GM18858 (cell line): Measurements from ENCODE around the gene SDCCAG8.

Experiments used
- ATAC-seq: cut with Tn5 transposase; IDR thresholded peaks from one replicate; pipeline ENCODE4 v1.9.1; 2021; ENCODE audit not compliant: unreplicated experiment

SDCCAG8 gene

GRCh38 chr1:243281672-243282071, 25.8 kb downstream of the SDCCAG8 start:
- ATAC-seq = no peak

DNA sequence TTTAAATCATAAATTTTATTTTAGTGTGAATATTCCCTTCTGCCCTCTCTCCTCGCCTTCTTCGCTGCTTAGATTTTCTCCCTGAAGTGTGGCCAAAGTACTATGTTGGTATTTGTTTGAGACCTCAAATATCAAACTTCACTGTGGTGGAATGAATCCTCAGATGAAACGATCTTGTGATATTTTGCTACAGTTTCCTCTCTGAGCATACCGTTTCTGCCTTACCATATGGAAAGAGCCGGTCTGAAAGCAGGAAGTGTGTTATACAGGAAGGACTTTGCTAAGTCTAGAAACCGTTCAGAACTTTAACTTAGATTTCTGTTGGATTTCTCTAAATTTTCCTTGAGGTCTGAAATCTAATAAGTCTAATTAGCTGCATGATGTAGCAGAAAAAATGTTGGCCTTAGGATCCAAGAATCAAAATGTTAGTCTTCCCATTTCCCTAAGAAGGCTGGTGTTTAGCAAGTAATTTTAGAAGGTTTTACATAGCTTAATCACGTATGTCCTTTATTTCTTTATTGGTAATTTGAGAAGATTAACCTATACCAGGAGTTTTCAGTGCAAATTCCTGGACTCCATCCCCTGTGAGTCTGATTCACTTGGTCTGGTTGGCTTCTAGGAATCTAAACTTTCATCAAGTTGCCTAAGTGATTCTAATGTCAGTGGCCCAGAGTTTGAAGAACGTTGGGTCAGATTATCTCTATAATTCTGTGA, 30.7 kb downstream of the SDCCAG8 start:
- no peak for ATAC-seq

DNA sequence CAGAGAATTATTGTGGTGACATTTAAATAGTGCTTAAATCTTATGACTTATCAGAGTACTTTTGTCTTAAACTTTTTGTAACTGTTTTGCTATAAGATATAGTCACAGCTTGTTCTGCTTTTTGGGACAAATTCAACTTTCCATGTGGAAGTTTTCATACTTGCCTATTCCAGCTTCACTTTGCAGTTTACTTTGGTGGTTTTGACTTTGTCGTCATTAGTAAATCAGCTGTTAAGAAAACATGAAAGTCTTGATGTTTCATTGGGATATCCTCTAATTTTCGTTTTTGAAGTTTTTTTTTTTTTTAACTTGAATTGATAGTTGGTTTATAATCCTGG, 31.3 kb downstream of the SDCCAG8 start:
- ATAC-seq = no peak

GRCh38 chr1:243287652-243288051, 31.8 kb downstream of the SDCCAG8 start:
- ATAC-seq = peak; percentile 96

GRCh38 chr1:243288062-243288461, 32.2 kb downstream of the SDCCAG8 start:
- ATAC-seq = no peak

GRCh38 chr1:243291292-243291691, 35.5 kb downstream of the SDCCAG8 start:
- ATAC-seq = no peak

DNA sequence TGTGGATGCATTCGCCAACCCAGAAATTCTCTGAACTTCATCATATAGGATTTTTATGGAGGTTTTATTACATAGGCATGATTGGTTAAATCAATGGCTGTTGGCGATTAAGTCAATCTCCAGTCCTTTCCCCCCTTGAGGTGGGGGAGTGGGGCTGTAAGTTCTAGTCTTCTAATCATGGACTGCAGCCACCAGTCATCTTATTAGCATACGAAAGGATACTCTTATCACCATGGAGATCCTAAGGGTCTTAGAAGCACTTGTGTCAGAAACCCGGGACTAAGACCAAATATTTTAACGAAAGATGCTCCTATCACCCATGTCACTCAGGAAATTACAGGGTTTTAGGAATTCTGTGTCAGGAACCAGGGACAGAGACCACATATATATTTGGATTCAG, 36.3 kb downstream of the SDCCAG8 start:
- no peak for ATAC-seq

DNA sequence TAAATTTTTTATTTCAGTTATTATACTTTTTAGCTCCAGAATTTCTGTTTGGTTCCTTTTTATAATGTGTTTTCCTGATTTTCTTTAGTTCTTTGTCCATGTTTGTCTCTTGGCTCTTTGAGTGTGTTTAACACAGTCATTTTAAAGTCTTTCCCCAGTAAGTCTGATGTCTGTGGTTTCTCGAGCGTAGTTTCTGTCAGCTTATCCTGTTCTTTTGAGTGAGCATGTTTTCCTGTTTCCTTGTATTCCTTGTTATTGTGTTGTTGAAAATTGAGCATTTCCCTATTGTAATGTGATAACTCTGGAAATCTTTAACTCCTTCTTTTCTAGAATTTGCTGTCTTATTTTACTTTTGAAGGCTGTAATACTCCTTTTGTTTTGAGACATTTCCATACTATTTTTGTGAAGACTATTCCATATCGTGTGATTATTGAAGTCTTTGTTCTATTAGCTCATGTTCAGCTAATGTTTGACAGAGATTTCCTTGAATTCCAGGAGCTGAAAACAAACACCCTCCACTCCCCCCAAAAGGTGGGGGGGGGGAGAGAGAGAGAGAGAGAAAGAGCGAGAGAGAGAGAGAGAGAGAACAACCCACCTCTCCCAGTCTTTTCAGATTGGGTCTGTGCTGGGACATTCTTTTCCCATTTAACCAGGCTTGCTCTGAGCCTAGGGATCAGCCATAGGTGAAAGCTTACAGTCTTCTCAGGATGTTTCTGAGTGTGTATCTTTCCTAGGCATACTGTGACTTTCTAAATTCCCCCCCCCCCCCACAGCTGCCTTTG, 38.3 kb downstream of the SDCCAG8 start:
- no peak for ATAC-seq

DNA sequence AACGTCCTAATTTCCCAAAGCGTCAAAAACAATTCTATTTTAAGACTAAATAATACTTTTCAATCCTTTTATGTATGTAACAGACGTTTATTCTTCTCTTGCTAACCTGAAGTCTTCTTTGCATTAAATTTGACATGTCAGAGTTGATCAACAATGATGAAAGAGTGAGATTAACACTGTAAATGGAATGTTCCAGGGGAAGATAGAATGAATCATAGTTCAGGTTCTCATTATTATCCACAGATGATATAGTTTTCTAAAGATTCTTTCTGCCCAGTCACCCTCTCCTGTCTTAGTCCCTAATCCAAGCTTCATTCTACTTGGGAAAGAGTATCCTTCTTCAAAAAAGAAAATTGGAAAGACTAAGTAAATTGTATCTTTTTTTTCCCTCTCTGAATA, 38.9 kb downstream of the SDCCAG8 start:
- ATAC-seq = no peak

DNA sequence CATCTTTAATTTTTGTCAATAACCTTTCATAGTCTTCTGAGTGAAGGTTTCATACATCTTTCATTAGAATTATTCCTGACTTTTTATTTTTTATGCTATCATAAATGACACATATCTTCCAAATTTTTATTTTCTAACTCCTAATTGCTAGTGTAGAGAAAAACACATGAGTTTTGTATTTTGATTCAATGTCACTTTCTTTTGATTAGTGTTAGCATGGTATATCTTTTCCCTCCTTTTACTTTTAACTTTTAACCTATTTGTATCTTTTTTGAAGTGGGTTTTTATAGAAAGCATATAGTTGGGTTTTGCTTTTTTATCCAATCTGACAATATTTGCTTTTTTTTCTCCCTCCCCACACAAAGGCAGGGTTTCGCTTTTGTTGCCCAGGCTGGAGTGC, 43.2 kb downstream of the SDCCAG8 start:
- no peak for ATAC-seq

GRCh38 chr1:243301059-243301458, 45.2 kb downstream of the SDCCAG8 start:
- no peak for ATAC-seq

DNA sequence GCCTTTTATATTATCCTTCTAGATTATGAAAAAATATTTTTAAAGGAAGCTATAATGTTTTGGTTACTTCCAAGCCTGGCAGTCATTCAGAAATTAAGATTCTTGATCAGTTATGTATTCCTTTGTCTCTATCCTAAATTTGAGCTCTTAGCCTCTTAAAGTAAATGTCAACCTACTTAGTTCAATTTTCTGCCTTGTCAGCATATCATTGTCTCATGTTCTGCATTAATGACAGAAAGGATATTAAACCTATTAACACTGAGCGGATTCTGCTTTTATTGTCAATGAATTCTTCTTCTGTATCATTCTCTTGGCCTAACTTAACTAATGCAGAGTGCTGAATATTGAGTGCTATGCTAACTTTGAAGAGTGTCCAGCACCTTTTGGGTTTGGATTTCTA, 56.0 kb downstream of the SDCCAG8 start:
- no peak for ATAC-seq

DNA sequence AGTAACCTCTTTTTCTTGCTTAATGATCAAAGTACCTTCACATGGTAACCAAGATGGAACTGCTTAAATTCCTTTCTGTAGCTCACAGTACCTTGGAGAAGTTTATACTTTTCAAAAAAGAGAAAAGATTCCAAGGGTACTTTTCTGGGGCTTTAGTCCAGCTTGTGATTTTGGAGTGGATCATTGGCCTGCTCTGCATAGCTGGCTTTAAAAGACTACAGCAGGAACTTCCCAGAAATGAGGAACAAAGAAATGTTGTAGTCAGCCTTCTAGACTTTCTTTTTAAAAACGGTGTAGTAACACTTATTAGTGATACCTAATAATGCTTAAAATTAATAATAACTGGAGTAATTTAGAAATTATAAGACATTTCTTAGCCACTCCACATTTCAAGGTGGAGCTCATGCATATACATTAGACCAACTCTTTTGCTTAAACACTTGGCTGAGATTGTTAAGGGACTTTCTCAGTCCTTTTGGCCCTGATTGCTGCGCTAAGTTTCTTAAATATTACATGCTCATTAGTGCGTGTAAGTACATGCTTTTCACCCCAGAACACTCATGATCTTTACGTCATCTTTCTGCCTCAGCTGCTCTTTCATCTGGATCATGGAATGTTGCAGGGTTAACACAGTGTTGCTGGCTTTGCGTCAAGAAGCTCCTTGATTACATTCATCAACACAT, 57.3 kb downstream of the SDCCAG8 start:
- ATAC-seq = peak; percentile 24

DNA sequence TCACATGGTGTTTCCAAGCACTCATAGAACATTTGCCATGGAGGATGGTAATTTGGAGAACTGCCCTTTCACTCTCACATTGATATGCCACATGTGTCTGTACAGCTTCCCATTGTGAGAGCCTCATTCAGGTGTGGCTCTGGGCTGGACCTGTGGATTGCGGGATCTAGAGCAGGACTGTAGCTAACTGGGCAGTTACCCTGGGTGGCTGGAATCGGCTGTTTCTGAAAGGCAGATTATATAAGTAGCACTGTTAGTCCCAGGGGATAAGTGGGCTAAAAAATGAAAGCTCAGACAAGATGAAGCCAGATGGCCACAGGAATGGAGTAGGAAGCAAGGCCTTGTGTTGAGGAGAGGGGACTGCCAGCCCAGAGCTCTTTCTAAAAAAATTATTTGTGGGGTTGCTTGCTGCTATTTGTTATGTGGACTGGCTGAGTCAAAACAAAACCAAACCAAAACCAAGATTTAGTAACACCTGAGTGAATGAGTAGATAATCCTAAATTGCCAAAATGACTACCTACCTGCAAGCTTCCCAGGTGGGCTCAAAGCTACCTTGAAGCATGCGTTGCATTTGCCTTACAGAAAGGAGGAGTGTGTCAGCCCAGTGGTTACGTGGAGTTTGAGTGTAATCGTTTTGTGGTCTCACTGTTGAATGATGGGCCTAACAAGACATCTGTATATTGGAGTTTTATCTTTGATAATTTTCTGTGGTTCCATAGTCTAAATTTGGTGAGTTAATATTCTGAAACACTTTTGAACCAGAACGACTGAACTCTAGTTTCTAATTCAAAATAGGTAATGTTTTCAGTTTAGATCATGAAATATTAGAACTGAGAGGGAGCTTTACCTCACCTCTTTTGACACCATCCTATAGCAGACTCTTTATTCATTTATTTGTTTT, 58.0 kb downstream of the SDCCAG8 start:
- ATAC-seq = peak; percentile 61

GRCh38 chr1:243315455-243315854, 59.6 kb downstream of the SDCCAG8 start:
- ATAC-seq = no peak

- ATAC-seq = no peak
These were observed 60.1 kb downstream of the SDCCAG8 start for GRCh38 chr1:243315893-243316292.

DNA sequence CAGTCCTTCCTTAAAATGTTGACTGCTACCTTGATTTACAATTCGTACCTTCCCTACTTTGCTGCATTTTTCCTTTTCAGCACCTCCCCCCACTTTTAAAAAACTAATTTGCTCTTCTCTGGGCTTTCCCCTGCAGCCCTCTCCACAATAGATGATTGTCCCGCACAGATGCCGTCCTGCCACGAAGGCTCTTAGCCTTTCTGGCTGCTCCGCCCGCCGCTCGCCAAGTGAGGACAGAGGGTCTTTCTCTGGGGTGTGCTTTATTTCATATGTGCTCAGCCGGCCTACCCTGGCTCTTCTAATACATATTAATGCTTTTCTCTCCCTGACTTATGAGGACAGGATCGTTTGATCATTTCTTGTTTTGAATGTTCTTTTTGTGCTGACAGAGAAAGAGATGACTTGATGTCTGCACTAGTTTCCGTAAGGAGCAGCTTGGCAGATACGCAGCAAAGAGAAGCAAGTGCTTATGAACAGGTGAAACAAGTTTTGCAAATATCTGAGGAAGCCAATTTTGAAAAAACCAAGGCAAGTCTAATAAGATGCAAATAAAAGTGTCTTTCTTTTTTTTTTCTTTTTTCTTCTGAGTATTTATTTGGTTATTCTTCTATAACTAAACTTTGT, 60.6 kb downstream of the SDCCAG8 start:
- no peak for ATAC-seq

DNA sequence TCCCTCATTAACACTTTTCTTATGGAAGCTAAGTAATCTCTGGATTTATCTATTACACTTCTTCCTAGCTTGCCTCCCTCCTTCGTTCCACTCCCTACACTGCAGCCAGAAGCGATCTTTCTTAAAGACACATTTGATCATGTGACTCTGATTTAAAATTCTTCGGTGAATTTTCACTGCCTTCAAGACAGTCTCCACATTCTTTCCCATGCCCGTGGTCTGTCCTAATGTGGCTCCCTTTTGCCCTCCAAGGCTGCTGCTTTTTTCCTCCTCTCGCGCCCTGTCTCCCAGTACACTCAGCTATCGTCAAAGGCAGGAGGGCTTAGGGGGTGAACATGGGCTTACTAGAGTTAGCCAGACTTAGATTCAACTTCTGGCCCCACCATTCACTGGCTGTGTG, 64.4 kb downstream of the SDCCAG8 start:
- no peak for ATAC-seq

DNA sequence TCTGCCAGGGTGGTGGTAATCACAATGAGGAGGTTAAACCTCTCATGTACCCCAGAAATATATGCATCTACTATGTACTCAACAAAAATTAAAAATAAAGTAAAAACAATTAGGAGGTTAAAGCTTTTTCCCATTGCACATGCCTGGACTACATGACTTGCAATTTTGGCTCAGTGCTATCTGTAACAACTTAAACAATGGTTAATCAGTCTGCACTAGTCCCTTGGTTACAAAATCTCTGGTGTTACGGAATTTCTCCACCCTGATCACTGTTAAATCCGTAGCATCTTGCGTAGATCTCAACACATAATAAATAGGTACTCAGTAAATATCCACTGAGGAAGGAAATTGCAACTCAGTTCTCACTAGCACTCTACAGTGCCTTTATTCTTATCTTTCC, 66.5 kb downstream of the SDCCAG8 start:
- ATAC-seq = no peak

DNA sequence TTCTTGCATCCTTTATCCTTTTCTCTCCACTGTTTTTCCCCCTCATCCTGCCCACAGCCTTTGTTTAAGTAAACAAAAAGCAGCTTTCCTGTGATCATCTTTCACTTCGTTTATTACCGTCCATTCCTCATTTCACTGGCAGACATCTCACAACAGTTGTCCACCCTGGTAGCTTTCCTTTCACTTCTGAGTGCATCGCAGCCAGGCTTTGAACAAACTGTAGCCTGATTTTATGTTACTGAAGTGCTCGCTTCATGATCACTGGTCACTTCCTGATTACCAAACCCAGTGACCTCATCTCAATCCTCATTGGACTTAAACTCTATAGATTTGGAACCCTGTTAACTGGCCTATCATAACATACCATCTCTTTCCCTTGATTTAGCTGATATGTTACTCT, 67.7 kb downstream of the SDCCAG8 start:
- ATAC-seq = no peak
